ENCODE results near the gene STRIP2.

STRIP2 gene

DNA sequence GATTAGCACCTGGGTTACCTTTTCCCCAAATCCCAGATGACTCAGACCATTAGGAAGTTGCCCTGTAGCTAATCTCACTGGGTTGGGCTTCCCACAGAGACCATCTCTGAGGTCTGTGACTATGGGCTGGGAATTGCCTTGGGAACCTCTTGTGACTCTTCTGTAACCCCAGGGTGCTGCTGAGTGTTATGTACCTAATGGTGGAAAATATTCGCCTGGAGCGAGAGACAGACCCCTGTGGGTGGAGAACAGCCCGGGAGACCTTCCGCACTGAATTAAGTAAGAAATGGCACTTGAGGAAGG, 20.0 kb downstream of the STRIP2 start:
- H3K36me3 ChIP-seq (ENCODE audit: control insufficient read depth, insufficient read depth, low read length): peaks cover 52% of the 10 kb centered on the region

GRCh38 chr7:129456421-129456820, 22.2 kb downstream of the STRIP2 start:
- Histone ChIP-seq H3K4me3 (ENCODE audit: low read depth, low read length) (no peak overlapping the region), H3K4me1 (ENCODE audit: control insufficient read depth, insufficient read depth, low read length) (peaks cover 21% of the 10 kb centered on the region; the same call in 1 of the 2 replicates), H3K27me3 (ENCODE audit: control insufficient read depth, insufficient read depth, low read length) (no peaks in the 10 kb centered on the region), H3K27ac (ENCODE audit: low read depth, low read length) (no peak overlapping the region), H3K9ac (ENCODE audit: low read length) (no peak overlapping the region), H3K9me3 (ENCODE audit: control insufficient read depth, insufficient read depth, low read depth, low read length) (no peaks in the 10 kb centered on the region), H3K36me3 (ENCODE audit: control insufficient read depth, insufficient read depth, low read length) (peaks cover 65% of the 10 kb centered on the region)

More for the DNA sequence above, 20.0 kb downstream of the STRIP2 start:
- no peaks in the 10 kb centered on the region for H3K27me3 ChIP-seq (ENCODE audit: control insufficient read depth, insufficient read depth, low read length)
- no peak overlapping the region for H3K9ac ChIP-seq (ENCODE audit: low read length)
- no peak overlapping the region; the same call in 1 of the 2 replicates for H3K27ac ChIP-seq (ENCODE audit: low read depth, low read length)
- H3K4me1 ChIP-seq (ENCODE audit: control insufficient read depth, insufficient read depth, low read length): peaks cover 21% of the 10 kb centered on the region; the same call in 1 of the 2 replicates
- peaks cover 2% of the 10 kb centered on the region; the same call in 1 of the 2 replicates for H3K9me3 ChIP-seq (ENCODE audit: control insufficient read depth, insufficient read depth, low read depth, low read length)
- H3K4me3 ChIP-seq (ENCODE audit: low read depth, low read length): no peak overlapping the region

DNA sequence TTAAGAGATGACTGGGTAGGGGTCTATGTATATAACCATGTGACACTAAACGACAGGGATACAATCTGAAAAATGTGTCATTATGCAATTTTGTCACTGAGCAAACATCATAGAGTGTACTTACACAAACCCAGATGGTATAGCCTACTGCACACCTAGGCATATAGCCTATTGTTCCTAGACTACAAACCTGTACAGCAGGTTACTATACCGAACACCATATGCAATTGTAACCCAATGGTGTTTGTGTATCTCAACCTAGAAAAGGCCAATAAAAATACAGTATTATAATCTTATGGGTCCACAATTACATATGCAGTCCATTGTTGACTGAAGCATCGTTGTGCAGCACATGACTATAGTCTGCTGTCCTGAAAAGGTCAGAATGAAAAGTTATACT, 22.9 kb downstream of the STRIP2 start:
- peaks cover 21% of the 10 kb centered on the region; the same call in 1 of the 2 replicates for H3K4me1 ChIP-seq (ENCODE audit: control insufficient read depth, insufficient read depth, low read length)
- peaks cover 68% of the 10 kb centered on the region for H3K36me3 ChIP-seq (ENCODE audit: control insufficient read depth, insufficient read depth, low read length)
- H3K4me3 ChIP-seq (ENCODE audit: low read depth, low read length): no peak overlapping the region
- H3K9me3 ChIP-seq (ENCODE audit: control insufficient read depth, insufficient read depth, low read depth, low read length): no peaks in the 10 kb centered on the region
- H3K9ac ChIP-seq (ENCODE audit: low read length): no peak overlapping the region
- H3K27ac ChIP-seq (ENCODE audit: low read depth, low read length): no peak overlapping the region
- H3K27me3 ChIP-seq (ENCODE audit: control insufficient read depth, insufficient read depth, low read length): no peaks in the 10 kb centered on the region

DNA sequence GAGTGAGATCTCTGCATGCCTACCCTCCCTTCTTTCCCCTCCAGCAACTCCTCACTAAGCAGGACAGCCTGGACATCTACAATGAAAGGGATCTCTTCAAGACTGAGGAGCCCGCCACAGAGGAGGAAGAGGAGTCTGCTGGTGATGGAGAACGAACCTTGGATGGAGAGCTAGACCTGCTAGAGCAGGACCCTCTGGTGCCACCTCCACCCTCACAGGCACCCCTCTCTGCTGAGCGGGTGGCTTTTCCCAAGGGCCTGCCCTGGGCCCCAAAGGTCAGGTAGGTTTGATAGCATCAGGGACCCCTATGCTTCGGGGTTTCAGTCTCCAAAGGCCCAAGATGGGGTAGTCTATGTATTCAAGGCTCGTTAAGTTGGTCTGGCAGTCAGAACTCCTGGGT, 23.9 kb downstream of the STRIP2 start:
- Histone ChIP-seq H3K4me1 (ENCODE audit: control insufficient read depth, insufficient read depth, low read length) (peaks cover 20% of the 10 kb centered on the region; the same call in 1 of the 2 replicates), H3K27me3 (ENCODE audit: control insufficient read depth, insufficient read depth, low read length) (no peaks in the 10 kb centered on the region), H3K27ac (ENCODE audit: low read depth, low read length) (no peak overlapping the region), H3K4me3 (ENCODE audit: low read depth, low read length) (no peak overlapping the region), H3K9ac (ENCODE audit: low read length) (no peak overlapping the region), H3K36me3 (ENCODE audit: control insufficient read depth, insufficient read depth, low read length) (peaks cover 73% of the 10 kb centered on the region), H3K9me3 (ENCODE audit: control insufficient read depth, insufficient read depth, low read depth, low read length) (no peaks in the 10 kb centered on the region)

GRCh38 chr7:129461809-129462208, 27.6 kb downstream of the STRIP2 start:
- Histone ChIP-seq H3K27ac (ENCODE audit: low read depth, low read length) (no peak overlapping the region), H3K27me3 (ENCODE audit: control insufficient read depth, insufficient read depth, low read length) (no peaks in the 10 kb centered on the region), H3K9ac (ENCODE audit: low read length) (no peak overlapping the region), H3K4me1 (ENCODE audit: control insufficient read depth, insufficient read depth, low read length) (no peaks in the 10 kb centered on the region), H3K4me3 (ENCODE audit: low read depth, low read length) (no peak overlapping the region), H3K36me3 (ENCODE audit: control insufficient read depth, insufficient read depth, low read length) (peaks cover 81% of the 10 kb centered on the region), H3K9me3 (ENCODE audit: control insufficient read depth, insufficient read depth, low read depth, low read length) (no peaks in the 10 kb centered on the region)

DNA sequence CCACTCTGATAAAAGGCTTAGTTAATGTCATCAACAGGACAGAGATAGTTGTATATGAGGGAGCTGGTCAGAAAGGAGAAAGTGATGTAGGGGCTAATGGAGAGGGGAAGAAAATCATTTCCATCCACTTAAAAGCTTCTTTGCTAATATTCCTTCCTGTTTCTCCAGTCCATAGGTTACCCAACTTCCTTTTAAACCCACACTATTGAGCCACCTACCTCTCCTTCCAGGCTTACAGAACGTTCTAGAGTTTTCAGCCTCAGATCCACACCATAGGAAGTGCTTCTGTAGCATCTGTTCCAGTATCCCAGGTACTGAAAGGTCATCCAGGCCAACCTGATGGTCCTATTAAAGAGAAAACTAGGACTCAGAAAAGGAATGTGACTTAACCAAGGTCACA, 28.2 kb downstream of the STRIP2 start:
- Histone ChIP-seq H3K36me3 (ENCODE audit: control insufficient read depth, insufficient read depth, low read length) (peaks cover 78% of the 10 kb centered on the region), H3K4me1 (ENCODE audit: control insufficient read depth, insufficient read depth, low read length) (no peaks in the 10 kb centered on the region), H3K27ac (ENCODE audit: low read depth, low read length) (no peak overlapping the region), H3K27me3 (ENCODE audit: control insufficient read depth, insufficient read depth, low read length) (no peaks in the 10 kb centered on the region), H3K9me3 (ENCODE audit: control insufficient read depth, insufficient read depth, low read depth, low read length) (no peaks in the 10 kb centered on the region), H3K4me3 (ENCODE audit: low read depth, low read length) (no peak overlapping the region), H3K9ac (ENCODE audit: low read length) (no peak overlapping the region)

DNA sequence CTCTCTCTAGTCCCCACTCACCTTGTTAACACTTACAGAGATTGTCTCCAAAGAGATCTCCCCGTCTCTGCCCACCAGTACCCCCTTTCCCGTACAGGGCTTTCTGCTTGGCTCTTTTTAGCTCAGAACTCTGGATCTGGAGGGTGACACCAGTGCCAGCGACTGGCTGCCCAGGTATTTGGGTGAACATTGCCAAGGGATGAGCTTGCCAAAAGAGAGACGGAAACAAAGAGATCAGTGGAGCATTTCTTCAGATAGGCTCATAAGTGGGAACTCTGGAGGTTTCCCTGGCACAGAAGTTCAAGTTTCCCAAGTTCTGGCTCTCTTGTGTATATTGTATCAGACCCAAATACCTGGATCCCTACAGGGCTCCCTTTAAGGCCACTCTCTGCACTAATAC, 30.0 kb downstream of the STRIP2 start:
- Histone ChIP-seq H3K36me3 (ENCODE audit: control insufficient read depth, insufficient read depth, low read length) (peaks cover 72% of the 10 kb centered on the region), H3K4me1 (ENCODE audit: control insufficient read depth, insufficient read depth, low read length) (peaks cover 3% of the 10 kb centered on the region; the same call in 1 of the 2 replicates), H3K27me3 (ENCODE audit: control insufficient read depth, insufficient read depth, low read length) (no peaks in the 10 kb centered on the region), H3K4me3 (ENCODE audit: low read depth, low read length) (no peak overlapping the region), H3K27ac (ENCODE audit: low read depth, low read length) (no peak overlapping the region), H3K9ac (ENCODE audit: low read length) (no peak overlapping the region), H3K9me3 (ENCODE audit: control insufficient read depth, insufficient read depth, low read depth, low read length) (no peaks in the 10 kb centered on the region)

GRCh38 chr7:129465080-129465479, 30.8 kb downstream of the STRIP2 start:
- no peak overlapping the region for H3K9ac ChIP-seq (ENCODE audit: low read length)
- H3K4me1 ChIP-seq (ENCODE audit: control insufficient read depth, insufficient read depth, low read length): peaks cover 8% of the 10 kb centered on the region; the same call in 1 of the 2 replicates
- H3K4me3 ChIP-seq (ENCODE audit: low read depth, low read length): no peak overlapping the region
- H3K27ac ChIP-seq (ENCODE audit: low read depth, low read length): no peak overlapping the region
- no peaks in the 10 kb centered on the region for H3K27me3 ChIP-seq (ENCODE audit: control insufficient read depth, insufficient read depth, low read length)
- H3K9me3 ChIP-seq (ENCODE audit: control insufficient read depth, insufficient read depth, low read depth, low read length): no peaks in the 10 kb centered on the region
- peaks cover 63% of the 10 kb centered on the region for H3K36me3 ChIP-seq (ENCODE audit: control insufficient read depth, insufficient read depth, low read length)

GRCh38 chr7:129466796-129467195, 32.6 kb downstream of the STRIP2 start:
- H3K9me3 ChIP-seq (ENCODE audit: control insufficient read depth, insufficient read depth, low read depth, low read length): no peaks in the 10 kb centered on the region
- H3K4me1 ChIP-seq (ENCODE audit: control insufficient read depth, insufficient read depth, low read length): peaks cover 16% of the 10 kb centered on the region
- no peak overlapping the region for H3K27ac ChIP-seq (ENCODE audit: low read depth, low read length)
- peaks cover 46% of the 10 kb centered on the region for H3K36me3 ChIP-seq (ENCODE audit: control insufficient read depth, insufficient read depth, low read length)
- no peak overlapping the region for H3K9ac ChIP-seq (ENCODE audit: low read length)
- H3K27me3 ChIP-seq (ENCODE audit: control insufficient read depth, insufficient read depth, low read length): no peaks in the 10 kb centered on the region
- H3K4me3 ChIP-seq (ENCODE audit: low read depth, low read length): no peak overlapping the region

- Histone ChIP-seq H3K9ac (ENCODE audit: low read length) (no peak overlapping the region), H3K27me3 (ENCODE audit: control insufficient read depth, insufficient read depth, low read length) (no peaks in the 10 kb centered on the region), H3K9me3 (ENCODE audit: control insufficient read depth, insufficient read depth, low read depth, low read length) (no peaks in the 10 kb centered on the region), H3K36me3 (ENCODE audit: control insufficient read depth, insufficient read depth, low read length) (peaks cover 33% of the 10 kb centered on the region), H3K27ac (ENCODE audit: low read depth, low read length) (no peak overlapping the region), H3K4me1 (ENCODE audit: control insufficient read depth, insufficient read depth, low read length) (peaks cover 16% of the 10 kb centered on the region), H3K4me3 (ENCODE audit: low read depth, low read length) (no peak overlapping the region)
Observed at GRCh38 chr7:129468087-129468486, 33.9 kb downstream of the STRIP2 start.

GRCh38 chr7:129468547-129468946, 34.3 kb downstream of the STRIP2 start:
- H3K27me3 ChIP-seq (ENCODE audit: control insufficient read depth, insufficient read depth, low read length): no peaks in the 10 kb centered on the region
- no peaks in the 10 kb centered on the region for H3K9me3 ChIP-seq (ENCODE audit: control insufficient read depth, insufficient read depth, low read depth, low read length)
- H3K27ac ChIP-seq (ENCODE audit: low read depth, low read length): no peak overlapping the region
- H3K36me3 ChIP-seq (ENCODE audit: control insufficient read depth, insufficient read depth, low read length): peaks cover 31% of the 10 kb centered on the region
- no peak overlapping the region for H3K4me3 ChIP-seq (ENCODE audit: low read depth, low read length)
- H3K4me1 ChIP-seq (ENCODE audit: control insufficient read depth, insufficient read depth, low read length): peaks cover 16% of the 10 kb centered on the region
- no peak overlapping the region for H3K9ac ChIP-seq (ENCODE audit: low read length)

DNA sequence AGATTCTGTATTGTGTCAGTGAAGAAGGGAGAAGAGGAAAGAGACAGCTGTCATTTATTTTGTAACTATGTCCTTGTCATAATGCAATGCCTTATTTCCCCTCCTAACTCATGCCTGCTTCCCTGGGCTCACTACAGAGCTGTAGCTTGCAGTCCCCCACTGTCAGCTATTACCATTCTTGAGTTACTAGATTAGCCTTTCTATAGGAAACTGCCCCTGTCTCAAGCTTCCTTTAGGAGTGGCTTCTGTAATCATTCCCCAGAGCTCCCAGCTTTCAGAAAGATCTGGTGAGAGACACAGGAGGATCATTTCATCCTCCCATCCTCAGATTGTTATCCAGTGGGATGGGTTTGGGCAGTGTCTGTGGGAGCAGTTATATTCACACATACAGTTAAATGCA, 35.7 kb downstream of the STRIP2 start:
- Histone ChIP-seq H3K4me3 (ENCODE audit: low read depth, low read length) (no peak overlapping the region), H3K4me1 (ENCODE audit: control insufficient read depth, insufficient read depth, low read length) (peaks cover 16% of the 10 kb centered on the region), H3K27me3 (ENCODE audit: control insufficient read depth, insufficient read depth, low read length) (no peaks in the 10 kb centered on the region), H3K9ac (ENCODE audit: low read length) (no peak overlapping the region), H3K36me3 (ENCODE audit: control insufficient read depth, insufficient read depth, low read length) (peaks cover 22% of the 10 kb centered on the region), H3K9me3 (ENCODE audit: control insufficient read depth, insufficient read depth, low read depth, low read length) (no peaks in the 10 kb centered on the region), H3K27ac (ENCODE audit: low read depth, low read length) (no peak overlapping the region)
